ENCODE measurements around the gene PACSIN3. TPM values are rescaled to one million over a fixed set of nuclear protein-coding genes. Genes with fewer than 3 reads are reported as not detected.

PACSIN3 gene
- polyA plus RNA-seq, 1 donor, result 44.7 TPM

Other genes starting within 250 kb of the PACSIN3 start
- 32.9 TPM for gene CSTPP1, start 249.7 kb downstream of the PACSIN3 start, polyA plus RNA-seq
- gene ARFGAP2, start 9.6 kb downstream of the PACSIN3 start, polyA plus RNA-seq, result 74.8 TPM
- gene DDB2, start 28.5 kb upstream of the PACSIN3 start, polyA plus RNA-seq, result 30.8 TPM
- gene ACP2, start 62.4 kb upstream of the PACSIN3 start, polyA plus RNA-seq, result 87.3 TPM
- gene NR1H3, start 71.6 kb upstream of the PACSIN3 start, polyA plus RNA-seq, result 159 TPM
- 49.8 TPM for gene MADD, start 83.7 kb upstream of the PACSIN3 start, polyA plus RNA-seq
- gene MYBPC3, start 166.3 kb upstream of the PACSIN3 start, polyA plus RNA-seq, result 0.01 TPM
- 10.2 TPM for gene SPI1, start 192.1 kb upstream of the PACSIN3 start, polyA plus RNA-seq
- 31.3 TPM for gene SLC39A13, start 222.2 kb upstream of the PACSIN3 start, polyA plus RNA-seq
- gene PSMC3, start 240.0 kb upstream of the PACSIN3 start, polyA plus RNA-seq, result 99.4 TPM

All from large intestine (tissue), 1 donor.